Activated naive CD4-positive, alpha-beta T cell treated with anti-CD3 and anti-CD28 coated beads, Interleukin-2, amount 50 U/mL, for 16 hours (primary cell): ENCODE results near the gene LARP4.
"Not testable (repeated sequence)": the region's sequence is repeated elsewhere in the genome, so short reads cannot be mapped to it uniquely, and the experiment has no call there.

Source experiments
- DNase-seq: peaks from one replicate; pipeline ENCODE4 v3.0.0-alpha.2; 2020

LARP4 gene

GRCh38 chr12:50402264-50403000 lies 1.7 kb downstream of the LARP4 start:
- DNase-seq = no peak

GRCh38 chr12:50403001-50403440 lies 2.3 kb downstream of the LARP4 start:
- DNase-seq = no peak

- no peak for DNase-seq
Measured at GRCh38 chr12:50404307-50404706, 3.6 kb downstream of the LARP4 start.

GRCh38 chr12:50411051-50411660 lies 10.5 kb downstream of the LARP4 start:
- no peak for DNase-seq

GRCh38 chr12:50415899-50416479 lies 15.3 kb downstream of the LARP4 start:
- no peak for DNase-seq

- DNase-seq = no peak
Measured at GRCh38 chr12:50419112-50419909, 18.6 kb downstream of the LARP4 start.

GRCh38 chr12:50422855-50423254 lies 22.2 kb downstream of the LARP4 start:
- not testable (repeated sequence) for DNase-seq

- DNase-seq = not testable (repeated sequence)
Measured at GRCh38 chr12:50423342-50423741, 22.7 kb downstream of the LARP4 start.

GRCh38 chr12:50425589-50426258 lies 25.0 kb downstream of the LARP4 start:
- no peak for DNase-seq

GRCh38 chr12:50431656-50432055 lies 31.0 kb downstream of the LARP4 start:
- DNase-seq = not testable (repeated sequence)

GRCh38 chr12:50440288-50440687 lies 39.6 kb downstream of the LARP4 start:
- DNase-seq = no peak

GRCh38 chr12:50441763-50442162 lies 41.1 kb downstream of the LARP4 start:
- no peak for DNase-seq

GRCh38 chr12:50442178-50442908 lies 41.7 kb downstream of the LARP4 start:
- DNase-seq = no peak

- DNase-seq = not testable (repeated sequence)
Measured at GRCh38 chr12:50449671-50450070, 49.0 kb downstream of the LARP4 start.

GRCh38 chr12:50452795-50453194 lies 52.1 kb downstream of the LARP4 start:
- no peak for DNase-seq

- no peak for DNase-seq
Measured at GRCh38 chr12:50453872-50454271, 53.2 kb downstream of the LARP4 start.

GRCh38 chr12:50458606-50459005 lies 57.9 kb downstream of the LARP4 start:
- no peak for DNase-seq

- no peak for DNase-seq
Measured at GRCh38 chr12:50467439-50467838, 66.8 kb downstream of the LARP4 start.

GRCh38 chr12:50477241-50477832 lies 76.7 kb downstream of the LARP4 start:
- no peak for DNase-seq

- DNase-seq = no peak
Measured at GRCh38 chr12:50482571-50482970, 81.9 kb downstream of the LARP4 start.

- no peak for DNase-seq
Measured at GRCh38 chr12:50483488-50483887, 82.8 kb downstream of the LARP4 start.

GRCh38 chr12:50488801-50489200 lies 88.1 kb downstream of the LARP4 start:
- no peak for DNase-seq
